CD4-positive, alpha-beta T cell treated with Interleukin-6 for 4 hours (primary cell): ENCODE measurements around the gene MAZ.

Experiments
- DNase-seq: peaks from one replicate; pipeline ENCODE4 v3.0.0-alpha.2; 2020; ENCODE audit warnings: mixed read lengths

The MAZ gene

GRCh38 chr16:29809850-29810698 lies 3.7 kb downstream of the MAZ start:
- DNase-seq, result peak; percentile 52

- no peak for DNase-seq
Measured at GRCh38 chr16:29810699-29811169, 4.4 kb downstream of the MAZ start.

- peak; percentile 76 for DNase-seq
Measured at GRCh38 chr16:29811170-29811895, 5.0 kb downstream of the MAZ start.

GRCh38 chr16:29811896-29812665 lies 5.8 kb downstream of the MAZ start, which contains the start of gene PRRT2:
TSS of gene PRRT2 (plus strand) at chr16:29812193. CDS start at chr16:29813055, 862 bp downstream.
- DNase-seq, result peak; percentile 66

GRCh38 chr16:29812754-29813643 lies 6.7 kb downstream of the MAZ start:
- no peak for DNase-seq

GRCh38 chr16:29813644-29814562 lies 7.6 kb downstream of the MAZ start:
- DNase-seq, result no peak

GRCh38 chr16:29814592-29814991 lies 8.3 kb downstream of the MAZ start:
- DNase-seq, result no peak

- DNase-seq, result peak; percentile 70
Measured at GRCh38 chr16:29815032-29815721, 8.8 kb downstream of the MAZ start.

- DNase-seq, result peak; percentile 98
Measured at GRCh38 chr16:29815793-29816693, 9.7 kb downstream of the MAZ start, which contains the start of gene PAGR1. TSS of gene PAGR1 (plus strand) at chr16:29816152. CDS start at chr16:29816526, 374 bp downstream.

- peak; percentile 66 for DNase-seq
Measured at GRCh38 chr16:29816694-29817441, 10.5 kb downstream of the MAZ start.

GRCh38 chr16:29818082-29818481 lies 11.8 kb downstream of the MAZ start:
- DNase-seq, result no peak

GRCh38 chr16:29819506-29819905 lies 13.2 kb downstream of the MAZ start:
- no peak for DNase-seq

GRCh38 chr16:29820271-29820701 lies 14.0 kb downstream of the MAZ start, which contains the start of gene MVP:
TSS of gene MVP (plus strand) at chr16:29820462. CDS start at chr16:29830550, 10,088 bp downstream.
- peak; percentile 73 for DNase-seq

GRCh38 chr16:29820730-29821642 lies 14.7 kb downstream of the MAZ start:
- DNase-seq, result peak; percentile 53

GRCh38 chr16:29821643-29822115 lies 15.3 kb downstream of the MAZ start:
- no peak for DNase-seq

- DNase-seq, result no peak
Measured at GRCh38 chr16:29824589-29825144, 18.3 kb downstream of the MAZ start.
